Adipocyte (in vitro differentiated cells): ENCODE results near the gene PRR9.

Source experiments
- DNase-seq: peaks from one replicate; pipeline ENCODE4 v3.0.0-alpha.2; 2015; ENCODE audit warnings: low read depth
- H3K27me3 ChIP-seq: replicated peaks from 2 replicates; pipeline ENCODE4 v1.7.0; 2013; ENCODE audit warnings: mild to moderate bottlenecking, low read length, moderate library complexity; ENCODE audit not compliant: control insufficient read depth, insufficient read depth
- H3K36me3 ChIP-seq: 2 replicates; pipeline ENCODE4 v1.7.0; 2013; ENCODE audit warnings: low read length, mild to moderate bottlenecking, moderate library complexity; ENCODE audit not compliant: control insufficient read depth, insufficient read depth, severe bottlenecking
- H3K4me1 ChIP-seq: 2 replicates; pipeline ENCODE4 v1.7.0; 2013; ENCODE audit warnings: mild to moderate bottlenecking, low read length, moderate library complexity; ENCODE audit not compliant: control insufficient read depth, insufficient read depth
- H3K4me3 ChIP-seq: 2 replicates; pipeline ENCODE4 v1.7.0; 2013; ENCODE audit warnings: mild to moderate bottlenecking, low read length, moderate library complexity
- H3K9ac ChIP-seq: 2 replicates; pipeline ENCODE4 v1.7.0; 2013; ENCODE audit warnings: mild to moderate bottlenecking, low read length, moderate library complexity
- H3K9me3 ChIP-seq: 2 replicates; pipeline ENCODE4 v1.7.0; 2013; ENCODE audit warnings: mild to moderate bottlenecking, low read length, moderate library complexity; ENCODE audit not compliant: control insufficient read depth

PRR9 gene

DNA sequence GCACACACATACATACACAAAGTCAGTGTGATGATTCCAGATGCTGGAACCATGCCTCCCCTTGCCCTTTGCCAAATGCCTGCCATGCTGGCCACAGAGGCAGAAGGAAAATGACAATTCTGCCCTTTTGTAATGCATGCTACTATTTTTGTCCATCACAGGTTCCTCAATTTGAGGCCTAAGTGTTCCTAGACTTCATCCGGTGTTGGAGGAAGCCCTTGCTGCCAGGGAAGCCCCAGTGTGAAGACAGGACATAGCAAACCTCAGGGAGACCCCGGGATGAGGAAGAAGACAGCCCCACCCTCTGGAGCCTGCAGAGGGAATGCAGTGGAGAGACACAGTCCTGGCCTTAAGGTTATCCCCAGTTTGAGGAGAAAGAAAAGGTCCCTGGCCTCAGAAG, 14.4 kb downstream of the PRR9 start:
- Histone ChIP-seq H3K4me1 (peaks cover 4% of the 10 kb centered on the region), H3K9ac (no peak overlapping the region), H3K27me3 (peaks cover 28% of the 10 kb centered on the region), H3K36me3 (no peaks in the 10 kb centered on the region), H3K4me3 (no peak overlapping the region), H3K9me3 (no peaks in the 10 kb centered on the region)
- no peak for DNase-seq

DNA sequence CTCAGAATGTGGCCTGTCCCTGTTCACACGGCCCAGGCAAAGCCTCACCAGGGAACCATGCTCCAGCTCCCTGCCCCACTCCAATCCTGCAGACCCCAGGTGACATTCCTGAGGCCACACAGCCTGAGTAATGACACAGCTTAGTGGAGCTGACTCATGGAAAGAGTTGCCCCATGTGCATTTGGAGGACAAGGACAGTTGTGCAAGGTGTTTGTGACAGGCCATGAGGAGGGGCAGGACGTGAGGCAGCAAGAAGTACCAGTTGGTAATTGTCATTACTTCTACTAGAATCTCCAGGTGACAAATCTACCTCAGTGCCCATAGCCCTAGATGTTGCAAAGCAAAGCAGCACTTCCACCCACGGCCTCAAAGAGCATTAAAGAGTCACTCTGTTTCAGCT, 15.2 kb downstream of the PRR9 start:
- no peak overlapping the region for H3K4me3 ChIP-seq
- DNase-seq = no peak
- peaks cover 4% of the 10 kb centered on the region for H3K4me1 ChIP-seq
- no peak overlapping the region for H3K9ac ChIP-seq
- peaks cover 28% of the 10 kb centered on the region for H3K27me3 ChIP-seq
- no peaks in the 10 kb centered on the region for H3K36me3 ChIP-seq
- no peaks in the 10 kb centered on the region for H3K9me3 ChIP-seq

DNA sequence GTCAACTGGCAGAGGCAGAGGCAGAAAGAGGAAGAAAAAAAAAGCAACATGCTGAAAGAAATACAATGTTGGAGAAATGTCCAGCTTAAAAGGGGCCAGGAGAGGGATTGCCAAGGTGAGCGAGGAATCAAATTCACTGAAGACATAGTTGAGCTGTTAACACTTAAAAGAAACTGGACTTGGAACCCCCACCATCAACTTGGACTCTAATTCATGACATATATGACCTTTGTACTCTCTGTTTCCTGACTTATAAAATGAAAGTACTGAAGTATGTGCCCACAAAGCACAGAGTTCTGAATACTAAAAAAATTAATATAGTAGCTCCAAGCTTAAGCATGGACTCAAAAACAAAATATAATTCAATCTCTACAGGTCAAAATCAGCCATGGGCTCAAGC, 16.1 kb downstream of the PRR9 start:
- H3K36me3 ChIP-seq = no peaks in the 10 kb centered on the region
- no peak for DNase-seq
- H3K4me3 ChIP-seq = no peak overlapping the region
- peaks cover 21% of the 10 kb centered on the region for H3K27me3 ChIP-seq
- peaks cover 4% of the 10 kb centered on the region for H3K4me1 ChIP-seq
- no peaks in the 10 kb centered on the region for H3K9me3 ChIP-seq
- no peak overlapping the region for H3K9ac ChIP-seq

DNA sequence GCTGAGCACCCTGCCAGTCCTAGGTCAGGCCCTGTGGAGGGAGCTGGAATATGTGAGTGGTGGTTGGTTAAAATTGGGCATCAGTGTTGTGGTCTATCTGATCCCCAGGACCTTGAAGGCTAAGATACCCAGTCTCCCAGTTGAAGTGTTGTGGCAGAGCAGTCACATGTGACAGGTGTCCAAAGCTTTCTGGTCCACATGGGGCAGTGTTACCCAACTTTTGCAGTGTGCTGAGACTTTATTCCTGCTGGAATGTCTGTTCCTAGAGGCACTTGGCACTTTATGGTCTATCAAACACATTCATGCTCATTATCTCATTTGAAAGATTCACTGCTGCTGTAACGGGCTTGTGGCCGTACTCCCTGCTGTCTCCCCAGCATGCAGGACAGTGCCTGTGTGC, 21.1 kb downstream of the PRR9 start:
- Histone ChIP-seq H3K4me1 (no peaks in the 10 kb centered on the region), H3K27me3 (peaks cover 14% of the 10 kb centered on the region), H3K9ac (no peak overlapping the region), H3K36me3 (no peaks in the 10 kb centered on the region), H3K4me3 (no peak overlapping the region), H3K9me3 (no peaks in the 10 kb centered on the region)
- no peak for DNase-seq

DNA sequence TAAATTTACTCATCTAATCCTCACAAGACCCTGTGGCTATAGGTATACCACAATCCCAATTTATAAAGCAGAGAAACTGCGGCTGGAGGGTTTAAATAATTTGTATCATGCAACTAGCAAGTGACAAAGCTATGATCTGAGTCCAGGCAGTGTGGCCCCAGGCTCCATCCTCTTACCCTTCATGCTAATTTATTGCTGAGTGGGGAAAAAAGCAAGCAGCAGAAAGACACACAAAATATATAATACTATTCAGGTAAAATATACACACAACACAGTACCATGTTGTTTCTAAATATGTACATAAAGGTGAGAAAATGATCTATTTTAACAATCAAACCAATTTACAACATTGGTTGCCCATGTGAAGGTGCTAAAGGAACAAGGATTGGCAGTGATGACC, 24.8 kb downstream of the PRR9 start:
- Histone ChIP-seq H3K9me3 (no peaks in the 10 kb centered on the region), H3K9ac (no peak overlapping the region), H3K4me3 (no peak overlapping the region), H3K4me1 (no peaks in the 10 kb centered on the region), H3K36me3 (no peaks in the 10 kb centered on the region), H3K27me3 (peaks cover 15% of the 10 kb centered on the region)
- DNase-seq = no peak

DNA sequence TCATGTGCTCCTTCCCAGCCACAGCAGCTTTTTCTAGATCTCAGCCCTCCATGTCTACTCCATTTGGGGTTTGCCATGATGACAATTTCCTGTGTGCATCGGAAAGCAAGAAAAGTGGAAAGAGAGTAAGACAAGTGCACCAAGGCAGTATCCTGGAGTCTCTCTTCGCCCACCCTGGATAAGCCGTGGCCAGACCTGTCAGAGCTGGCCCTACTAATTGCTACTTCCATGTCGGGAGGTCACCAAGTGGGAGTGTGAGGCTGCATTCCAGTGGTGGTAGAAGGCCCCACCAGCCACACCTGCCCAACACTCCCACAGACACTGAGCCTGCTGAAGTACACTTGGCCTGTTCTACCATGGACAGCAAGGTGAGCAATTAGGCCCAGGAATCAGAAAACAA, 28.1 kb downstream of the PRR9 start:
- no peak overlapping the region for H3K9ac ChIP-seq
- peaks cover 37% of the 10 kb centered on the region for H3K27me3 ChIP-seq
- no peaks in the 10 kb centered on the region for H3K4me1 ChIP-seq
- H3K4me3 ChIP-seq = no peak overlapping the region
- H3K36me3 ChIP-seq = no peaks in the 10 kb centered on the region
- H3K9me3 ChIP-seq = no peaks in the 10 kb centered on the region
- no peak for DNase-seq

DNA sequence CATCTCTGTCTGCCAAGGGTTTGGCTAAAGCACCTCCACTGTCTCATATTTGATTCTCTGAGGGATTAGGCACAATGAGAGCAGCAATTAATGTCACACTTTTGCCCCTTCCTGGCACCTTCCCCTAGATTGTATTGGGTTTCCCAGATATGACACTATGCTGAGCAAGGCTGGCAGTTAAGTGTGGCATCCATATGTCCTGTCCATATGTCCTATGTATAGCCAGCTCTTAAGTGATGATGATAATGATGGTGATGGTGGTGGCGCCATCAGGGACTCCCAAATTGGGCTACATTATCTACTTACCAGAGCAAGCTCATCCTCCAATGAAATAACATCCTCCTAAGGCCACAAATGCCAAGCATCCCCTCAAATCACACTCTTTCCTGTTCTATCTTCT, 28.6 kb downstream of the PRR9 start:
- no peaks in the 10 kb centered on the region for H3K4me1 ChIP-seq
- no peak overlapping the region for H3K9ac ChIP-seq
- H3K36me3 ChIP-seq = no peaks in the 10 kb centered on the region
- peaks cover 33% of the 10 kb centered on the region for H3K27me3 ChIP-seq
- no peak for DNase-seq
- no peak overlapping the region for H3K4me3 ChIP-seq
- H3K9me3 ChIP-seq = no peaks in the 10 kb centered on the region

DNA sequence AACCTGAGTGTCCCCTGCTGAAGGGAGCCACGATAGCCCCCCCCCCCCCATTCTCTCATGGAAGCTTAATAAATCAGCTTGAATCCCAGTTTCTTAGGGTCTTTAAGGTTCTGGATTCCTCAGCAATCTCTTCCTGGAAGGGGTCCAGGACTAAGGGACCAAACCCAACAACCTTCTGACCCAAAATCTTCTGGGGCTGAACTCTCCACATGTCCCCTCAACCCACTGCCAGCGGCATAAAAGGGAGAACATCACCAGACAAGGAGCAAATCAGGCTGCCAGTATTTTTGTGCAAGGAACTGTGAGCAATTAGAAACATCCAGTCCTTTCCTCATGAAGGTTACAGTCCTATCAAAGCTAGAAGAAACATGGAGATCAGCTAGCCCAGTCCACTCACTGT, 29.4 kb downstream of the PRR9 start:
- H3K9ac ChIP-seq = no peak overlapping the region
- DNase-seq = no peak
- no peaks in the 10 kb centered on the region for H3K36me3 ChIP-seq
- H3K9me3 ChIP-seq = no peaks in the 10 kb centered on the region
- H3K27me3 ChIP-seq = peaks cover 37% of the 10 kb centered on the region
- H3K4me3 ChIP-seq = no peak overlapping the region
- no peaks in the 10 kb centered on the region for H3K4me1 ChIP-seq

DNA sequence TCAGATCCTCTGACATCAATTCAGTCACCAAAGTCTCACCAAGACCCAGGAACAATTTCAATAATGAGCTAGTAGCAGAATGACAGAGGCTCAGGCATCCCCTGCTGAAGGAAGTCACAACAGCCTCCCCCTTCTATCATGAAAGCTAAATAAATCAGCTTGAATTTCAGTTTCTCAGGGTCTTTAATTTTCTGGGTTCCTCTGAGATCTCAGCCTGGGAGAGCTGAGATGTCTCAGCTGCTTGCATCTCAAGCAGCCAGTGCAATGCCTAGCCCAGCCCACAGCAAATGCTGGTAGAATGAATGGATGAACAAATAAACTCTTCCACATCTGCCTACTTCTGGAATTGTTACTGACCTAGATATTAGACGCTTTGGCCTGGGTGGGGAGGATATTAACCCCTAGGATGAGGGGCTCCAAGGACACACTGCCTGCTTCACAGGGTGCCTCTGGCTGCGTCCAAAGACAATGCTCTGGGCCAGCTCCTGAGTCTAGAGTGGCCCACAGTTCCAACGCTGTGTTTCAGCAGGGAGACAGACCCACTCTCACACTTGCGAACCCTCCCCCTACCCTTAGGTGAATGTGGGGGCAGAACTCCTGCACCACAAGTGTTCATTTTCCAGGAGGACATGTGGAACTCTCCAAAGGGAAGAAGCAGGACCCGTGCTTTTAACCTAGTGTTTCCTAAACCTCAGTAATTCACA, 30.9 kb downstream of the PRR9 start:
- no peak for DNase-seq

DNA sequence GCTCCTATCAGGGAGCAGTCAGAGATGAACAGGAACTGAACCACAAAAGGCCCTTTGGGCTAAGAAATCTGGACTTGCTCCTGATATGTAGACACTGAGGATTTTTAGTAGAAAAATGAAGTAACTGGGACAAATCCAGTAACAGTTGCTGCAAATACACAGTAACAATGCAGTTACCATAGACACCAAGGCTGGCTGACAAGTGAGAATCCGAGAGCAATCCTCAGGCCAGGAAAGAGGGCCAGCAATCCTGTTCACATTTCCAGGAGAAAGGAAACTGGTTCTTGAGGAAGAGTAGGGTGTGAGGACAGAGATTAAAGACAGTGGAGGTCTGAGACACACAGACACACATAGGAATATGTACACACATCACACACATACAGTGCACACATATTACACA, 32.8 kb downstream of the PRR9 start:
- Histone ChIP-seq H3K36me3 (no peaks in the 10 kb centered on the region), H3K9me3 (no peaks in the 10 kb centered on the region), H3K4me1 (no peaks in the 10 kb centered on the region), H3K27me3 (peaks cover 38% of the 10 kb centered on the region), H3K9ac (no peak overlapping the region), H3K4me3 (no peak overlapping the region)
- no peak for DNase-seq

More for the DNA sequence above, 30.9 kb downstream of the PRR9 start:
- Histone ChIP-seq H3K9me3 (no peaks in the 10 kb centered on the region), H3K9ac (no peak overlapping the region), H3K36me3 (no peaks in the 10 kb centered on the region), H3K4me1 (no peaks in the 10 kb centered on the region), H3K27me3 (peaks cover 37% of the 10 kb centered on the region), H3K4me3 (no peak overlapping the region)

DNA sequence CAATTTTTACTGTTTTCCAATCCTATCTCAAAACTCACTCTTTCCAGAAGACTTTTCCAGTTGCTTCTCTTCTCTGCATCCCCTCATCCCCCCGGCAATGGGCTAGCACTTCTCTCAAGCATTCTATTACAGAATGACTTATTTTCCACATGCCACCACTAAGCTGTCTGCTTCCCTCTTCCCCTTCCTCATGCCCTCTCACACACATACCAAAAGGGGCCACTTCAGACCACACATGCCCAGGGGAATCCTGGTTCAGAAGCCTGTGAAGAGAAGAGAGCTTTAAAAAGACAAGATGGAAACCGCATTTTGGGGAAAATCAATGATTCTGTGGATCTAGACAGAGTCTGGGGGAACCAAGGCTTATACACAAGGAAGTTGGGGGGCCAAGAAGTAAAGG, 33.7 kb downstream of the PRR9 start:
- no peak overlapping the region for H3K4me3 ChIP-seq
- no peaks in the 10 kb centered on the region for H3K9me3 ChIP-seq
- H3K9ac ChIP-seq = no peak overlapping the region
- no peak for DNase-seq
- H3K36me3 ChIP-seq = no peaks in the 10 kb centered on the region
- no peaks in the 10 kb centered on the region for H3K4me1 ChIP-seq
- H3K27me3 ChIP-seq = peaks cover 39% of the 10 kb centered on the region

DNA sequence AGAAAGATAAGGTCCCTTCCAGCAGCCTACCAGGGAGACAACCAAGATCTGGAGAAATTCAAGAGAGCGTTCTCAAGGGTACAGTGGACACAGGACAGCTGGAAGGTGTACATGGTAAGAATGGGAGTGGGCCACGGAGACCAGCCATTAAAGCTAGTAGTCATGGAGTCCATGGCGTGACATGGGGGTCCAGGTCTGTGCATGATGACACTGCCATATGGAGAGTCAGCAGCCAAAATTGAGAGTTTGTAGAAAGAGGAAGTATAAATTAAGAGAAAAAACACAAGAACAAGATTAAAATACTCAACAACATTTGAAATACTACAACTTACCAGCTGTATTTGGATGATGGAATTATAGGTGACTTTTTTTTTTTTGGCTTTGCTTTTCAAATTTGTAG, 34.2 kb downstream of the PRR9 start:
- Histone ChIP-seq H3K4me3 (no peak overlapping the region), H3K4me1 (no peaks in the 10 kb centered on the region), H3K36me3 (no peaks in the 10 kb centered on the region), H3K27me3 (peaks cover 35% of the 10 kb centered on the region), H3K9me3 (no peaks in the 10 kb centered on the region), H3K9ac (no peak overlapping the region)
- no peak for DNase-seq
